ENCODE results near the gene SMYD3.

The SMYD3 gene

GRCh38 chr1:246301553-246302250, 205.4 kb downstream of the SMYD3 start:
- DNase-seq = no peak

- DNase-seq = no peak
Observed at GRCh38 chr1:246300626-246301549, 206.2 kb downstream of the SMYD3 start.

- DNase-seq = no peak
Observed at GRCh38 chr1:246297279-246298265, 209.5 kb downstream of the SMYD3 start.

GRCh38 chr1:246295968-246296367, 211.1 kb downstream of the SMYD3 start:
- DNase-seq = no peak

- DNase-seq = no peak
Observed at GRCh38 chr1:246295340-246295739, 211.7 kb downstream of the SMYD3 start.

GRCh38 chr1:246294263-246294662, 212.8 kb downstream of the SMYD3 start:
- no peak for DNase-seq

- no peak for DNase-seq
Observed at GRCh38 chr1:246293366-246294121, 213.5 kb downstream of the SMYD3 start.

- DNase-seq = no peak
Observed at GRCh38 chr1:246292571-246292970, 214.5 kb downstream of the SMYD3 start.

GRCh38 chr1:246291127-246291526, 216.0 kb downstream of the SMYD3 start:
- no peak for DNase-seq

- DNase-seq = no peak
Observed at GRCh38 chr1:246283771-246284410, 223.2 kb downstream of the SMYD3 start.

- DNase-seq = no peak
Observed at GRCh38 chr1:246281639-246282038, 225.4 kb downstream of the SMYD3 start.

- DNase-seq = no peak
Observed at GRCh38 chr1:246281195-246281594, 225.9 kb downstream of the SMYD3 start.

GRCh38 chr1:246280551-246280950, 226.5 kb downstream of the SMYD3 start:
- peak; percentile 26 for DNase-seq

- DNase-seq = no peak
Observed at GRCh38 chr1:246279402-246279801, 227.7 kb downstream of the SMYD3 start.

- DNase-seq = no peak
Observed at GRCh38 chr1:246278371-246278770, 228.7 kb downstream of the SMYD3 start.

GRCh38 chr1:246275036-246275435, 232.0 kb downstream of the SMYD3 start:
- no peak for DNase-seq

GRCh38 chr1:246274186-246274585, 232.9 kb downstream of the SMYD3 start:
- DNase-seq = no peak

GRCh38 chr1:246271516-246271915, 235.6 kb downstream of the SMYD3 start:
- DNase-seq = no peak

- no peak for DNase-seq
Observed at GRCh38 chr1:246270236-246270635, 236.8 kb downstream of the SMYD3 start.

GRCh38 chr1:246269466-246269865, 237.6 kb downstream of the SMYD3 start:
- no peak for DNase-seq

GRCh38 chr1:246267896-246268295, 239.2 kb downstream of the SMYD3 start:
- no peak for DNase-seq

- DNase-seq = no peak
Observed at GRCh38 chr1:246267426-246267825, 239.7 kb downstream of the SMYD3 start.
